IMR-90 (cell line): ENCODE data around the gene DHX9.

ENCODE experiments used
- CHD1 ChIP-seq: IDR thresholded peaks from 2 replicates; pipeline ENCODE4 v1.6.1; 2012; ENCODE audit warnings: low read depth, low read length, improper control_type of control experiment
- FOS ChIP-seq: fragments of 150-350 bp; IDR thresholded peaks from 2 replicates; pipeline ENCODE4 v1.6.1; 2016; ENCODE audit warnings: low read depth, low read length
- MAFK ChIP-seq: IDR thresholded peaks from 2 replicates; pipeline ENCODE4 v1.6.1; 2012; ENCODE audit warnings: low read depth, low read length, improper control_type of control experiment
- NFE2L2 ChIP-seq: fragments of 150-350 bp; IDR thresholded peaks from 2 replicates; pipeline ENCODE4 v1.6.1; 2016; ENCODE audit warnings: low read depth, mild to moderate bottlenecking, low read length
- POLR2A ChIP-seq: IDR thresholded peaks from 2 replicates; pipeline ENCODE4 v1.6.1; 2012; ENCODE audit warnings: mild to moderate bottlenecking, low read depth, low read length
- RAD21 ChIP-seq: IDR thresholded peaks from 2 replicates; pipeline ENCODE4 v1.6.1; 2012; ENCODE audit warnings: low read length, improper control_type of control experiment
- RCOR1 ChIP-seq: IDR thresholded peaks from 2 replicates; pipeline ENCODE4 v1.6.1; 2012; ENCODE audit warnings: mild to moderate bottlenecking, low read length, improper control_type of control experiment; ENCODE audit not compliant: insufficient replicate concordance
- SMC3 ChIP-seq: fragments of 150-350 bp; IDR thresholded peaks from 2 replicates; pipeline ENCODE4 v1.6.1; 2016; ENCODE audit warnings: low read depth, mild to moderate bottlenecking, antibody characterized with exemption, low read length, moderate library complexity
- TF ChIP-seq, protein P1 (sequence below): conservative IDR thresholded peaks from 2 replicates; pipeline ENCODE4 v1.5.1; 2012; ENCODE audit warnings: mild to moderate bottlenecking, low read depth, low read length, improper control_type of control experiment
- TF ChIP-seq, protein P2 (sequence below): fragments of 150-350 bp; IDR thresholded peaks from 2 replicates; pipeline ENCODE4 v1.6.1; 2017; ENCODE audit warnings: mild to moderate bottlenecking, antibody characterized with exemption, low read length, low read depth

DNA sequence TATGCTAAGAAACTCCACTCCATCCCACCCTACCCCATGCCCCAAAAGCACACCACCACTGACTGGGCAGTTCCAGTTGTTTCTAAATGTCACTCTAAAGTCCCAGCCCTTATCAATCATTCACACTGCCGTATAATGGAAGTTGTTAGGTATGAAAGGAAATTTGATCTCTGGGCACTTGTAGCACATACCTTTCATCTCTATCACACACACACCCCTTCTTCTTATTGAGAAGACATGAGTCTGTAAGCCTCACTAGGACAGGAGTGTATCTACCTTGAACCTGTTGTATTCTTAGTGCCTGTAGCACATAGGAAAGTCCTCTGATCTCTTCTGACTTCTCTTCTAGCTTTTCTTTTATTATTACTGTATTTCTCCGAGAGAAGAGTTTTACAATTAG lies 22.3 kb upstream of the DHX9 start:
- TF ChIP-seq POLR2A (no peak), RAD21 (no peak), NFE2L2 (no peak), RCOR1 (no peak), FOS (no peak), CHD1 (no peak), SMC3 (no peak), MAFK (no peak)
- TF ChIP-seq, protein P1, sequence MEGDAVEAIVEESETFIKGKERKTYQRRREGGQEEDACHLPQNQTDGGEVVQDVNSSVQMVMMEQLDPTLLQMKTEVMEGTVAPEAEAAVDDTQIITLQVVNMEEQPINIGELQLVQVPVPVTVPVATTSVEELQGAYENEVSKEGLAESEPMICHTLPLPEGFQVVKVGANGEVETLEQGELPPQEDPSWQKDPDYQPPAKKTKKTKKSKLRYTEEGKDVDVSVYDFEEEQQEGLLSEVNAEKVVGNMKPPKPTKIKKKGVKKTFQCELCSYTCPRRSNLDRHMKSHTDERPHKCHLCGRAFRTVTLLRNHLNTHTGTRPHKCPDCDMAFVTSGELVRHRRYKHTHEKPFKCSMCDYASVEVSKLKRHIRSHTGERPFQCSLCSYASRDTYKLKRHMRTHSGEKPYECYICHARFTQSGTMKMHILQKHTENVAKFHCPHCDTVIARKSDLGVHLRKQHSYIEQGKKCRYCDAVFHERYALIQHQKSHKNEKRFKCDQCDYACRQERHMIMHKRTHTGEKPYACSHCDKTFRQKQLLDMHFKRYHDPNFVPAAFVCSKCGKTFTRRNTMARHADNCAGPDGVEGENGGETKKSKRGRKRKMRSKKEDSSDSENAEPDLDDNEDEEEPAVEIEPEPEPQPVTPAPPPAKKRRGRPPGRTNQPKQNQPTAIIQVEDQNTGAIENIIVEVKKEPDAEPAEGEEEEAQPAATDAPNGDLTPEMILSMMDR = no peak
- TF ChIP-seq, protein P2, sequence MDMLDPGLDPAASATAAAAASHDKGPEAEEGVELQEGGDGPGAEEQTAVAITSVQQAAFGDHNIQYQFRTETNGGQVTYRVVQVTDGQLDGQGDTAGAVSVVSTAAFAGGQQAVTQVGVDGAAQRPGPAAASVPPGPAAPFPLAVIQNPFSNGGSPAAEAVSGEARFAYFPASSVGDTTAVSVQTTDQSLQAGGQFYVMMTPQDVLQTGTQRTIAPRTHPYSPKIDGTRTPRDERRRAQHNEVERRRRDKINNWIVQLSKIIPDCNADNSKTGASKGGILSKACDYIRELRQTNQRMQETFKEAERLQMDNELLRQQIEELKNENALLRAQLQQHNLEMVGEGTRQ = no peak
